ENCODE data around the gene RNU7-1.

DNA sequence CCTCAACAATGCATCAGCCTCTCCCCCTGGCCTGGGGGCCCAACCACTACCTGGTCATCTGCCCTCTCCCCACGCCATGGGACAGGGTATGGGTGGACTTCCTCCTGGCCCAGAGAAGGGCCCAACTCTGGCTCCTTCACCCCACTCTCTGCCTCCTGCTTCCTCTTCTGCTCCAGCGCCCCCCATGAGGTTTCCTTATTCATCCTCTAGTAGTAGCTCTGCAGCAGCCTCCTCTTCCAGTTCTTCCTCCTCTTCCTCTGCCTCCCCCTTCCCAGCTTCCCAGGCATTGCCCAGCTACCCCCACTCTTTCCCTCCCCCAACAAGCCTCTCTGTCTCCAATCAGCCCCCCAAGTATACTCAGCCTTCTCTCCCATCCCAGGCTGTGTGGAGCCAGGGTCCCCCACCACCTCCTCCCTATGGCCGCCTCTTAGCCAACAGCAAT lies 7.4 kb upstream of the RNU7-1 start:
- TF ChIP-seq, protein P1, sequence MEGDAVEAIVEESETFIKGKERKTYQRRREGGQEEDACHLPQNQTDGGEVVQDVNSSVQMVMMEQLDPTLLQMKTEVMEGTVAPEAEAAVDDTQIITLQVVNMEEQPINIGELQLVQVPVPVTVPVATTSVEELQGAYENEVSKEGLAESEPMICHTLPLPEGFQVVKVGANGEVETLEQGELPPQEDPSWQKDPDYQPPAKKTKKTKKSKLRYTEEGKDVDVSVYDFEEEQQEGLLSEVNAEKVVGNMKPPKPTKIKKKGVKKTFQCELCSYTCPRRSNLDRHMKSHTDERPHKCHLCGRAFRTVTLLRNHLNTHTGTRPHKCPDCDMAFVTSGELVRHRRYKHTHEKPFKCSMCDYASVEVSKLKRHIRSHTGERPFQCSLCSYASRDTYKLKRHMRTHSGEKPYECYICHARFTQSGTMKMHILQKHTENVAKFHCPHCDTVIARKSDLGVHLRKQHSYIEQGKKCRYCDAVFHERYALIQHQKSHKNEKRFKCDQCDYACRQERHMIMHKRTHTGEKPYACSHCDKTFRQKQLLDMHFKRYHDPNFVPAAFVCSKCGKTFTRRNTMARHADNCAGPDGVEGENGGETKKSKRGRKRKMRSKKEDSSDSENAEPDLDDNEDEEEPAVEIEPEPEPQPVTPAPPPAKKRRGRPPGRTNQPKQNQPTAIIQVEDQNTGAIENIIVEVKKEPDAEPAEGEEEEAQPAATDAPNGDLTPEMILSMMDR (IDR thresholded peaks at IDR 0.05): no peak
- TF ChIP-seq POLR2A (IDR thresholded peaks at IDR 0.05): no peak

Data from right lobe of liver (tissue), 4 donors.